ENCODE measurements around the gene SARM1. TPM values are rescaled to one million over a fixed set of nuclear protein-coding genes. Genes with fewer than 3 reads are reported as not detected.

The SARM1 gene
- total RNA-seq, 2 donors from 2014 or later, result 1.3 to 2.0 TPM

GRCh38 chr17:28347261-28347891, 24.1 kb upstream of the SARM1 start:
- H3K27ac ChIP-seq (ENCODE audit: low read depth, low read length), result no peak overlapping the region
- 94 to 100% methylated on average over 2 to 8 of the region's 8 CpGs for WGBS, 2 experiments (ENCODE audit: insufficient coverage in 1 of 2, insufficient read length in 1 of 2)
- peak; percentile 75 for DNase-seq
- H3K9me3 ChIP-seq (ENCODE audit: control insufficient read depth, low read length), result no peaks in the 10 kb centered on the region
- Mint-ChIP-seq H3K4me3 (no peak overlapping the region), H3K36me3 (ENCODE audit: low read depth) (peaks cover 80% of the 10 kb centered on the region), H3K9me3 (no peaks in the 10 kb centered on the region), H3K4me1 (peaks cover 4% of the 10 kb centered on the region), H3K27me3 (ENCODE audit: insufficient read depth) (no peaks in the 10 kb centered on the region), H3K27ac (peak overlapping the region; percentile 73)
- no peak for TF ChIP-seq CTCF (conservative IDR thresholded peaks at IDR 0.05)
- H3K36me3 ChIP-seq (ENCODE audit: control insufficient read depth, insufficient read depth, low read length), result peaks cover 93% of the 10 kb centered on the region
- no peaks in the 10 kb centered on the region for H3K27me3 ChIP-seq (ENCODE audit: control insufficient read depth, insufficient read depth, low read length, poor library complexity, severe bottlenecking)
- H3K4me1 ChIP-seq (ENCODE audit: control insufficient read depth, insufficient read depth, low read length), result peaks cover 9% of the 10 kb centered on the region
- no peak overlapping the region for H3K9ac ChIP-seq (ENCODE audit: extremely low read depth, low read length, poor library complexity, severe bottlenecking)
- H3K4me3 ChIP-seq (ENCODE audit: low read length), result no peak overlapping the region

GRCh38 chr17:28348979-28349378, 22.5 kb upstream of the SARM1 start:
- Histone ChIP-seq H3K9ac (ENCODE audit: extremely low read depth, low read length, poor library complexity, severe bottlenecking) (no peak overlapping the region), H3K36me3 (ENCODE audit: control insufficient read depth, insufficient read depth, low read length) (peaks cover 92% of the 10 kb centered on the region), H3K4me1 (ENCODE audit: control insufficient read depth, insufficient read depth, low read length) (peaks cover 9% of the 10 kb centered on the region), H3K4me3 (ENCODE audit: low read length) (no peak overlapping the region), H3K9me3 (ENCODE audit: control insufficient read depth, low read length) (no peaks in the 10 kb centered on the region), H3K27ac (ENCODE audit: low read depth, low read length) (no peak overlapping the region), H3K27me3 (ENCODE audit: control insufficient read depth, insufficient read depth, low read length, poor library complexity, severe bottlenecking) (no peaks in the 10 kb centered on the region)
- Mint-ChIP-seq H3K27me3 (ENCODE audit: insufficient read depth) (no peaks in the 10 kb centered on the region), H3K27ac (peak overlapping the region; percentile 48), H3K4me1 (peaks cover 4% of the 10 kb centered on the region), H3K36me3 (ENCODE audit: low read depth) (peaks cover 81% of the 10 kb centered on the region), H3K9me3 (no peaks in the 10 kb centered on the region), H3K4me3 (no peak overlapping the region)
- WGBS, 2 experiments (ENCODE audit: insufficient coverage in 1 of 2, insufficient read length in 1 of 2), result 80 to 100% methylated on average over 1 to 3 of the region's 3 CpGs
- DNase-seq, result peak; percentile 47
- TF ChIP-seq CTCF (conservative IDR thresholded peaks at IDR 0.05), result no peak

- Mint-ChIP-seq H3K27me3 (ENCODE audit: insufficient read depth) (no peaks in the 10 kb centered on the region), H3K4me3 (no peak overlapping the region), H3K27ac (no peak overlapping the region), H3K36me3 (ENCODE audit: low read depth) (peaks cover 83% of the 10 kb centered on the region), H3K4me1 (peaks cover 4% of the 10 kb centered on the region), H3K9me3 (no peaks in the 10 kb centered on the region)
- Histone ChIP-seq H3K9me3 (ENCODE audit: control insufficient read depth, low read length) (no peaks in the 10 kb centered on the region), H3K4me3 (ENCODE audit: low read length) (no peak overlapping the region), H3K27ac (ENCODE audit: low read depth, low read length) (no peak overlapping the region), H3K4me1 (ENCODE audit: control insufficient read depth, insufficient read depth, low read length) (peaks cover 9% of the 10 kb centered on the region), H3K36me3 (ENCODE audit: control insufficient read depth, insufficient read depth, low read length) (peaks cover 91% of the 10 kb centered on the region), H3K27me3 (ENCODE audit: control insufficient read depth, insufficient read depth, low read length, poor library complexity, severe bottlenecking) (no peaks in the 10 kb centered on the region), H3K9ac (ENCODE audit: extremely low read depth, low read length, poor library complexity, severe bottlenecking) (no peak overlapping the region)
- TF ChIP-seq CTCF (conservative IDR thresholded peaks at IDR 0.05), result no peak
- WGBS, 2 experiments (ENCODE audit: insufficient coverage in 1 of 2, insufficient read length in 1 of 2), result 97% methylated on average over 7 of the region's 7 CpGs; no CpG with 5 or more reads in 1 of the 2 experiments
- DNase-seq, result no peak
Measured at GRCh38 chr17:28350271-28350670, 21.2 kb upstream of the SARM1 start.
